ENCODE data around the gene S100A12.

Gene S100A12

DNA sequence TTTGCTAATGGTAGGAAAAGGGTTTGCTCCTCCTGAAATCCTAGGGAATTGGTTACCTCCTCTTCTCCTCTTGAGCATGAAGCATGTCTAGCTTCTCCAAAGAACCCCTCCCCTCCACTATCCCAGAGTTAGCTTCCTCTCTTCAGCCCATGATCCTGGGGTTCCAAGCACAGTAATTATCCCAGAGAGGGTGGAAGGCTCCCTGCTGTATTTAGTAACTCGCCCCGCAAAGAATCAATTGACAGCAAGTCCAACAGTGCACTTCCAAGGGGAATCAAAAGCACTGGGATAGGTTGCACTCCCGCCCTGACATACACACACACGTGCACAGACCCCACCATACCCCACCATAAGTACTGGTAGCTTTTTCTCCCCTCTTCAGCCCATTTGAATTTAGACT lies 12.4 kb upstream of the S100A12 start:
- H3K27ac ChIP-seq (ENCODE audit: low read depth, low read length) = no peak overlapping the region
- peaks cover 15% of the 10 kb centered on the region for H3K27me3 ChIP-seq (ENCODE audit: control insufficient read depth, low read length)
- H3K4me1 ChIP-seq (ENCODE audit: control insufficient read depth, low read length) = no peaks in the 10 kb centered on the region

DNA sequence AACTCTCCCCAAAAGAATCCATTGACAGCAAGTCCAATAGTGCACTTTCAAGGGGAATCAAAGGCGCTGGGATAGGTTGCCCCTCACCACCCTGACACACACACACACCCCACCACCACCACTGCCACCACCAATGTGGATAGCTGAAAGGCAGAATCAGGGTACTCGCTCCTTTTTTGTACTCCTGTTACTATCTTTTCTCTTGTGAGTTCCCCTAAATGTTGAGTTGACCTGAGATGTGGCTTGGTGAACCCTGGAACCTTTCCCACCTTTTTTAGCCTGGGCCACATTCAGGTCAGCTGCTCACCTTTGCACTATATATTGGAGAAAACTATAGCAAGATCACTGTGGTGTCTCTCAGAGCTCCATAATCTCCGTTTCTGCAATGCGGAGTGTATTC lies 11.6 kb upstream of the S100A12 start:
- Histone ChIP-seq H3K4me1 (ENCODE audit: control insufficient read depth, low read length) (no peaks in the 10 kb centered on the region), H3K9me2 (replicated peaks; ENCODE audit: control insufficient read depth, low read length) (no peaks in the 10 kb centered on the region), H3K4me2 (ENCODE audit: low read length) (no peak overlapping the region), H3K79me2 (ENCODE audit: control insufficient read depth, low read length) (no peaks in the 10 kb centered on the region), H3K4me3 (ENCODE audit: low read length) (no peak overlapping the region), H3K27me3 (ENCODE audit: control insufficient read depth, low read length) (peaks cover 15% of the 10 kb centered on the region), H3K36me3 (ENCODE audit: control insufficient read depth, low read length) (no peaks in the 10 kb centered on the region), H3F3A (ENCODE audit: control insufficient read depth, insufficient read depth) (no peaks in the 10 kb centered on the region), H4K20me1 (ENCODE audit: control insufficient read depth, insufficient read depth, low read depth, low read length) (no peaks in the 10 kb centered on the region), H3K9me3 (ENCODE audit: control insufficient read depth, insufficient read depth, low read length) (no peaks in the 10 kb centered on the region), H3K27ac (ENCODE audit: low read depth, low read length) (no peak overlapping the region)
- no peak for TF ChIP-seq EZH2phosphoT487 (IDR thresholded peaks at IDR 0.05; ENCODE audit: borderline replicate concordance, low read length)
- TF ChIP-seq, protein P1, sequence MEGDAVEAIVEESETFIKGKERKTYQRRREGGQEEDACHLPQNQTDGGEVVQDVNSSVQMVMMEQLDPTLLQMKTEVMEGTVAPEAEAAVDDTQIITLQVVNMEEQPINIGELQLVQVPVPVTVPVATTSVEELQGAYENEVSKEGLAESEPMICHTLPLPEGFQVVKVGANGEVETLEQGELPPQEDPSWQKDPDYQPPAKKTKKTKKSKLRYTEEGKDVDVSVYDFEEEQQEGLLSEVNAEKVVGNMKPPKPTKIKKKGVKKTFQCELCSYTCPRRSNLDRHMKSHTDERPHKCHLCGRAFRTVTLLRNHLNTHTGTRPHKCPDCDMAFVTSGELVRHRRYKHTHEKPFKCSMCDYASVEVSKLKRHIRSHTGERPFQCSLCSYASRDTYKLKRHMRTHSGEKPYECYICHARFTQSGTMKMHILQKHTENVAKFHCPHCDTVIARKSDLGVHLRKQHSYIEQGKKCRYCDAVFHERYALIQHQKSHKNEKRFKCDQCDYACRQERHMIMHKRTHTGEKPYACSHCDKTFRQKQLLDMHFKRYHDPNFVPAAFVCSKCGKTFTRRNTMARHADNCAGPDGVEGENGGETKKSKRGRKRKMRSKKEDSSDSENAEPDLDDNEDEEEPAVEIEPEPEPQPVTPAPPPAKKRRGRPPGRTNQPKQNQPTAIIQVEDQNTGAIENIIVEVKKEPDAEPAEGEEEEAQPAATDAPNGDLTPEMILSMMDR (IDR thresholded peaks at IDR 0.05; ENCODE audit: low read depth, low read length, poor library complexity, severe bottlenecking) = no peak

More for the DNA sequence above, 12.4 kb upstream of the S100A12 start:
- Histone ChIP-seq H4K20me1 (ENCODE audit: control insufficient read depth, insufficient read depth, low read depth, low read length) (no peaks in the 10 kb centered on the region), H3K79me2 (ENCODE audit: control insufficient read depth, low read length) (no peaks in the 10 kb centered on the region), H3K36me3 (ENCODE audit: control insufficient read depth, low read length) (no peaks in the 10 kb centered on the region), H3K4me2 (ENCODE audit: low read length) (no peak overlapping the region), H3F3A (ENCODE audit: control insufficient read depth, insufficient read depth) (no peaks in the 10 kb centered on the region), H3K9me2 (replicated peaks; ENCODE audit: control insufficient read depth, low read length) (no peaks in the 10 kb centered on the region), H3K9me3 (ENCODE audit: control insufficient read depth, insufficient read depth, low read length) (no peaks in the 10 kb centered on the region), H3K4me3 (ENCODE audit: low read length) (no peak overlapping the region)
- TF ChIP-seq EZH2phosphoT487 (IDR thresholded peaks at IDR 0.05; ENCODE audit: borderline replicate concordance, low read length) = no peak
- TF ChIP-seq, protein P1 (IDR thresholded peaks at IDR 0.05; ENCODE audit: low read depth, low read length, poor library complexity, severe bottlenecking) = no peak

DNA sequence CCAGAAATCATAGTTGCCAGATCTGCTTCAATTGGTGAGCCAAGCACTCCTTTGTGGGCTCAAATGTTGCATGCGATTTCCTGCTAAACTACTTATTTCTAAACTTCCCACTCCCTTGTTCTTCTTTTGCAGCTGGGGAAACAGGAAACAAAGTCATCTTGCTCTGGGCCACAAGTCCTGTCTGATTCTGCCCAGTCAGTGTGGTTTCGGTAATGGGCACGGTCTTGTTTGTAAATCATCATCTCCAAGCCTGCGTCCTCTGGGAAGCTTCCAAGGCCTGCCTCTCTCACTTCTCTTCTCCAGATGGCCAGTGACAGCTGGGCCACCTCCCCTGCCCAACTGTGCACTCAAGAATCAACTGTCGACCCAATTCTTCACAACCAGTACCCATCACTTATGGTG lies 11.1 kb upstream of the S100A12 start:
- TF ChIP-seq, protein P1 (IDR thresholded peaks at IDR 0.05; ENCODE audit: low read depth, low read length, poor library complexity, severe bottlenecking) = no peak
- TF ChIP-seq EZH2phosphoT487 (IDR thresholded peaks at IDR 0.05; ENCODE audit: borderline replicate concordance, low read length) = no peak
- Histone ChIP-seq H3K4me3 (ENCODE audit: low read length) (no peak overlapping the region), H4K20me1 (ENCODE audit: control insufficient read depth, insufficient read depth, low read depth, low read length) (no peaks in the 10 kb centered on the region), H3K9me3 (ENCODE audit: control insufficient read depth, insufficient read depth, low read length) (no peaks in the 10 kb centered on the region), H3K9me2 (replicated peaks; ENCODE audit: control insufficient read depth, low read length) (no peaks in the 10 kb centered on the region), H3K4me1 (ENCODE audit: control insufficient read depth, low read length) (no peaks in the 10 kb centered on the region), H3K27me3 (ENCODE audit: control insufficient read depth, low read length) (peaks cover 15% of the 10 kb centered on the region), H3F3A (ENCODE audit: control insufficient read depth, insufficient read depth) (no peaks in the 10 kb centered on the region), H3K27ac (ENCODE audit: low read depth, low read length) (no peak overlapping the region), H3K4me2 (ENCODE audit: low read length) (no peak overlapping the region), H3K79me2 (ENCODE audit: control insufficient read depth, low read length) (no peaks in the 10 kb centered on the region), H3K36me3 (ENCODE audit: control insufficient read depth, low read length) (no peaks in the 10 kb centered on the region)
